Fibroblast of mammary gland (primary cell): ENCODE measurements around the gene GNG4.

Experiments
- DNase-seq: peaks from one replicate; pipeline ENCODE4 v3.0.0-alpha.2; 2010; ENCODE audit warnings: low read depth
- H3K4me3 ChIP-seq: 2 replicates; pipeline ENCODE4 v1.5.1; 2011; ENCODE audit warnings: low read depth, mild to moderate bottlenecking, low read length, moderate library complexity; ENCODE audit not compliant: control insufficient read depth
- TF ChIP-seq, protein P1 (sequence below): conservative IDR thresholded peaks from 2 replicates; pipeline ENCODE4 v1.5.1; 2011; ENCODE audit warnings: low read depth, low read length, inconsistent platforms; ENCODE audit not compliant: control insufficient read depth, insufficient read depth

The GNG4 gene

DNA sequence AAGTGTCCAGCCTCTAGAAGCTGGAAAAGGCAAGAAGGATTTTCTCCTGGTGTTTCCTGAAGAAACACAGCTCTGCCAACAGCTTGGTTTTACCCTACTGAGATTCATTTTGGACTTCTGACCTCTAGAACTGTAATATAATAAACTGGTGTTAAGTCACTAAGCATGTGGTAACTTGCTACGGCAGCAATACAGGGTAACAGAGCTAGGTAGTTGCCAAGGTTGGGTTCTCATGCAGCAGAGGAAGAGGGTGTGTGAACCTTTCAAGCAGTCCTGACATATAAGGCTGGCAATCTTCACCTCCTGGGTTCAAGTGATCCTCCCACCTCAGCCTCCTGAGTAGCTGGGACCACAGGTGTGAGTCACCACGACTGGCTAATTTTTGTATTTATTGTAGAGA lies 36.0 kb downstream of the GNG4 start:
- DNase-seq = no peak
- TF ChIP-seq, protein P1, sequence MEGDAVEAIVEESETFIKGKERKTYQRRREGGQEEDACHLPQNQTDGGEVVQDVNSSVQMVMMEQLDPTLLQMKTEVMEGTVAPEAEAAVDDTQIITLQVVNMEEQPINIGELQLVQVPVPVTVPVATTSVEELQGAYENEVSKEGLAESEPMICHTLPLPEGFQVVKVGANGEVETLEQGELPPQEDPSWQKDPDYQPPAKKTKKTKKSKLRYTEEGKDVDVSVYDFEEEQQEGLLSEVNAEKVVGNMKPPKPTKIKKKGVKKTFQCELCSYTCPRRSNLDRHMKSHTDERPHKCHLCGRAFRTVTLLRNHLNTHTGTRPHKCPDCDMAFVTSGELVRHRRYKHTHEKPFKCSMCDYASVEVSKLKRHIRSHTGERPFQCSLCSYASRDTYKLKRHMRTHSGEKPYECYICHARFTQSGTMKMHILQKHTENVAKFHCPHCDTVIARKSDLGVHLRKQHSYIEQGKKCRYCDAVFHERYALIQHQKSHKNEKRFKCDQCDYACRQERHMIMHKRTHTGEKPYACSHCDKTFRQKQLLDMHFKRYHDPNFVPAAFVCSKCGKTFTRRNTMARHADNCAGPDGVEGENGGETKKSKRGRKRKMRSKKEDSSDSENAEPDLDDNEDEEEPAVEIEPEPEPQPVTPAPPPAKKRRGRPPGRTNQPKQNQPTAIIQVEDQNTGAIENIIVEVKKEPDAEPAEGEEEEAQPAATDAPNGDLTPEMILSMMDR = no peak

DNA sequence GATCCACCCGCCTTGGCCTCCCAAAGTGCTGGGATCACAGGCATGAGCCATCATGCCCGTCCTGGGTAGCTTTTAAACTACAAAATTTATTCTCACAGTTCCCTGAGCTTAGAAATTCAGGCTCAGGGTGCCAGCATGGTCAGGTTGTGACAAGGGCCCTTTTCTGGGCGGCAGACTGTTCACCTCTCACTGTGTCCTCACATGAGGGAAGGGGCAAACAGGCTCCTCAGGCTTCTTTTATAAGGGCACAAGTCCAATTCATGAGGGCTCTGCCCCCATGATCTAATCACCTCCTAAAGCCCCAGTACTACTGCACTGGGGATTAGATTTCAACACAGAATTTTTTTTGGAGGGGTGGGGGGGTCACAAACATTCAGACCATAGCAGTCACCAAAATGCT lies 36.8 kb downstream of the GNG4 start:
- DNase-seq = no peak
- no peak overlapping the region for H3K4me3 ChIP-seq
- TF ChIP-seq, protein P1 = no peak

More for the DNA sequence above, 36.0 kb downstream of the GNG4 start:
- no peak overlapping the region for H3K4me3 ChIP-seq

DNA sequence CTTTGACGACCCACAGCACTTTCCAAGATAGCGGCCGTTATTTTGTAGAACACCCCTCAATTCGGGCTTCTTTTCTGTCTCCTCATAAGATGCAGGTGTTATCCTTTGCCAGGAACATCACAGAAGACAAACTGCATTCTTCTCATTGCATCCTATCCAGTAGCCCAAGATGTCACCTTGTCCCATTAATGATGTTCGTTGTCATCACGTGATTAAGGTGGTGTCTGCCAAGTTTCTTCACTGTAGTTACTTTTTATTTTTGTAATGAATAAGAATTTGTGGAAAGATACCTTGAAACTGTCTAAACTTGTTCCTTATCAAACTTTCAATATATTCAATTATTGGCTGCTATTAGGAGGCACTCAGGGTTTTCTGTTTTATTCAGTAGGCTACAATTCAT lies 39.4 kb downstream of the GNG4 start:
- TF ChIP-seq, protein P1 = no peak
- no peak overlapping the region for H3K4me3 ChIP-seq
- no peak for DNase-seq

DNA sequence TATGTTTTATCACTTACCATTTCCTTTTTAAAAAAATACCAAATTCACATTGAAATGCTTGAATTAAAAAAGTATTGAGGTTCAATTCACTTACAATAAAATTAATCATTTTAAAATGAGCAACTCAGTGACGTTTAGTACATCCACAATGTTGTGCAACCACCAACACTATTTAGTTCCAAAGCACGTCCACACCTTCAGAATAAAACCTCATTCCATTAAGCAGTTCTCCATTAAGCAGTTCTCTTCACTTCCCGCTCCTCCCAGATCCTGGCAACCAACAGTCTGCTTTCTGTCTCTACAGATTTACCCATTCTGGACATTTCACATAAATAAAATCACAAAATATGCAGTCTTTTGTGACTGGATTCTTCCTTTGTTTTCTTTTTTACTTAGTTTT lies 41.3 kb downstream of the GNG4 start:
- no peak overlapping the region for H3K4me3 ChIP-seq
- DNase-seq = no peak
- TF ChIP-seq, protein P1 = no peak

DNA sequence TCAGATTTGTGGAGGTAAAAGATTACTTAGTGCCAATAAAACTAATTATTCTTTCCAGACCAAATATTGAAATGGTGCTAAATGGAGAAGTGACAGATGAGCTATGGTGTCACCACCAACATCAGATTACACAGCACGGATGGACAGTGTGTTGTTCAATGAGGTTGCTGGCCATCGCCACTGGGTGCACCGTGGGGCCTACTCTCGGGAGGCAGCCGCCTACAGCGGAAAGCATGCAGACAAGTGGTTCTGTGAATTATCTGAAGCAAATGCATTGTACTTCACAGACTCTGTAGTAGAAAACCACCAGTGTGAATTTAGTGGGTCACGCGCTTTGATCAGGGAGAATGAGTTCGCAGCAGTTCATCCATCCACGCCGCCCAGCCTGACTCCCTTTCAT lies 42.3 kb downstream of the GNG4 start:
- no peak for DNase-seq

DNA sequence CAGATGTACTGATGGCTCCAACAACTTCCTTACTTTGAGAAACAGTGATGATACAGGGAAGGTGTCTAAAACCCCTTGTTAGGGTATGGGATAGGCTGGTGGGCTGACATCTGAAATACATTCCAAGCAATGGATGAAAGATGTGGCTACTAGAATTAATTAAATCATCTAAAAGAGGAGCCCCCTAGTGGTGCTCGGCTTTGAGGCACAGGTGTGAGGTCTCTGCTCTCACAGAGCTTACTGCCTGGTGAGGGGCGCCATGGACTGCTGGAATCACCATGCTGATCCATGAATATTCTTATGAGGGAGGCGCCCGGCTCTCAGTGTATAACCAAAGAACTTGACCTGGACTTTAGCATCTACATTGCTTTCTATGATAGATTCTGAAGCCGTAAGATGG lies 48.5 kb downstream of the GNG4 start:
- H3K4me3 ChIP-seq = no peak overlapping the region
- DNase-seq = no peak
- TF ChIP-seq, protein P1 = peak; percentile 44

More for the DNA sequence above, 42.3 kb downstream of the GNG4 start:
- H3K4me3 ChIP-seq = no peak overlapping the region
- TF ChIP-seq, protein P1 = no peak

DNA sequence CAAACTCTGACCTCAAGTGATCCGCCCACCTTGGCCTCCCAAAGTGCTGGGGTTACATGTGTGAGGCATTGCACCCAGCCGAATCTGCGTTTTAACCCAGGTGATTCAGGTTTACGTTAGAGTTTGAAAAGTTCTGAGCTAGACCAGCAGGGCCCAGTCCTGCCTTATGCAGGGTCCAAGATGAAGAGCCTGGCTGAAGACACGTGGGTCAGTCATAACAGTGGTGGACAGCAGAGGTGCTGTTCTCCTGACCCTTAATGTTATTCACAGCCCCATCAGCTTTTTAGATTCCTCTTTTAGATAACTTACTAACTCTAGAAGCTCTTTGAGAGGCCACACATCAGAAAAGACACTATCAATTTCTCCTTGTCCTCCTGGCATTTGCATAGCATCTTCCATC lies 50.0 kb downstream of the GNG4 start:
- TF ChIP-seq, protein P1 = no peak
- no peak for DNase-seq
- no peak overlapping the region for H3K4me3 ChIP-seq
